Ishikawa (cell line): ENCODE results near the gene LGI4.

ENCODE experiments used
- CEBPB ChIP-seq: IDR thresholded peaks from 2 replicates; pipeline ENCODE4 v1.6.1; 2012
- CREB1 ChIP-seq: IDR thresholded peaks from 2 replicates; pipeline ENCODE4 v1.6.1; 2012; ENCODE audit warnings: low read depth
- EGR1 ChIP-seq: IDR thresholded peaks from 2 replicates; pipeline ENCODE4 v1.6.1; 2012
- EP300 ChIP-seq: IDR thresholded peaks from 2 replicates; pipeline ENCODE4 v1.6.1; 2012; ENCODE audit warnings: borderline replicate concordance
- FOXM1 ChIP-seq: IDR thresholded peaks from 2 replicates; pipeline ENCODE4 v1.6.1; 2012; ENCODE audit warnings: low read depth, borderline replicate concordance
- NFIC ChIP-seq: IDR thresholded peaks from 2 replicates; pipeline ENCODE4 v1.6.1; 2012
- RAD21 ChIP-seq: IDR thresholded peaks from 2 replicates; pipeline ENCODE4 v1.6.1; 2012; ENCODE audit warnings: low read depth
- TAF1 ChIP-seq: IDR thresholded peaks from 2 replicates; pipeline ENCODE4 v1.6.1; 2012; ENCODE audit warnings: low read depth, mild to moderate bottlenecking
- TCF12 ChIP-seq: IDR thresholded peaks from 2 replicates; pipeline ENCODE4 v1.6.1; 2012; ENCODE audit warnings: low read depth
- TEAD4 ChIP-seq: IDR thresholded peaks from 2 replicates; pipeline ENCODE4 v1.6.1; 2012
- YY1 ChIP-seq: IDR thresholded peaks from 2 replicates; pipeline ENCODE4 v1.6.1; 2012; ENCODE audit warnings: low read depth
- ZBTB7A ChIP-seq: IDR thresholded peaks from 2 replicates; pipeline ENCODE4 v1.6.1; 2012; ENCODE audit warnings: low read depth
- TF ChIP-seq, protein P1 (sequence below): IDR thresholded peaks from 2 replicates; pipeline ENCODE4 v1.6.1; 2012
- TF ChIP-seq, protein P2 (sequence below): IDR thresholded peaks from 2 replicates; pipeline ENCODE4 v1.6.1; 2012
- TF ChIP-seq, protein P3 (sequence below): IDR thresholded peaks from 2 replicates; pipeline ENCODE4 v1.6.1; 2012; ENCODE audit warnings: low read depth, mild to moderate bottlenecking

LGI4 gene

DNA sequence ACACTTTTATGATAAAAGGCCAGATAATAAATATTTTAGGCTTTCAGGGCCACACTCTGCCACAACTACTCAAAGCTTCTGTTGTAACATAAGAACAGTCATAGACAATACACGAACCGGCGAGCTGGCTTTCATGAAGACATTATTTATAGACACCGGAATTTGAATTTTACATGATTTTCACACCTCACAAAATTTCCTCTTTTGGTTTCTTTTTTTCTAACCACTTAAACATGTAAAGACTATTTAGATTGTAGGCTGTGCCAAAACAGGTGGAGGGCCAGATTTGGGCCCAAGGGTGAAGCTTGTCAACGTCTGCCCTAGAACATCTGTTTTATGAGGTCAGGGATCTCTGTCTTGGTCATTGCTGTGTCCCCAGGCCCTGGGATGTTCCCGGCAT, 48.9 kb downstream of the LGI4 start:
- TF ChIP-seq, protein P1, sequence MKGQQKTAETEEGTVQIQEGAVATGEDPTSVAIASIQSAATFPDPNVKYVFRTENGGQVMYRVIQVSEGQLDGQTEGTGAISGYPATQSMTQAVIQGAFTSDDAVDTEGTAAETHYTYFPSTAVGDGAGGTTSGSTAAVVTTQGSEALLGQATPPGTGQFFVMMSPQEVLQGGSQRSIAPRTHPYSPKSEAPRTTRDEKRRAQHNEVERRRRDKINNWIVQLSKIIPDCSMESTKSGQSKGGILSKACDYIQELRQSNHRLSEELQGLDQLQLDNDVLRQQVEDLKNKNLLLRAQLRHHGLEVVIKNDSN, result no peak
- TF ChIP-seq RAD21 (no peak), TCF12 (no peak), EP300 (no peak), EGR1 (no peak), ZBTB7A (no peak), NFIC (no peak), TAF1 (no peak)
- TF ChIP-seq, protein P2, sequence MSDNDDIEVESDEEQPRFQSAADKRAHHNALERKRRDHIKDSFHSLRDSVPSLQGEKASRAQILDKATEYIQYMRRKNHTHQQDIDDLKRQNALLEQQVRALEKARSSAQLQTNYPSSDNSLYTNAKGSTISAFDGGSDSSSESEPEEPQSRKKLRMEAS, result no peak
- TF ChIP-seq, protein P3, sequence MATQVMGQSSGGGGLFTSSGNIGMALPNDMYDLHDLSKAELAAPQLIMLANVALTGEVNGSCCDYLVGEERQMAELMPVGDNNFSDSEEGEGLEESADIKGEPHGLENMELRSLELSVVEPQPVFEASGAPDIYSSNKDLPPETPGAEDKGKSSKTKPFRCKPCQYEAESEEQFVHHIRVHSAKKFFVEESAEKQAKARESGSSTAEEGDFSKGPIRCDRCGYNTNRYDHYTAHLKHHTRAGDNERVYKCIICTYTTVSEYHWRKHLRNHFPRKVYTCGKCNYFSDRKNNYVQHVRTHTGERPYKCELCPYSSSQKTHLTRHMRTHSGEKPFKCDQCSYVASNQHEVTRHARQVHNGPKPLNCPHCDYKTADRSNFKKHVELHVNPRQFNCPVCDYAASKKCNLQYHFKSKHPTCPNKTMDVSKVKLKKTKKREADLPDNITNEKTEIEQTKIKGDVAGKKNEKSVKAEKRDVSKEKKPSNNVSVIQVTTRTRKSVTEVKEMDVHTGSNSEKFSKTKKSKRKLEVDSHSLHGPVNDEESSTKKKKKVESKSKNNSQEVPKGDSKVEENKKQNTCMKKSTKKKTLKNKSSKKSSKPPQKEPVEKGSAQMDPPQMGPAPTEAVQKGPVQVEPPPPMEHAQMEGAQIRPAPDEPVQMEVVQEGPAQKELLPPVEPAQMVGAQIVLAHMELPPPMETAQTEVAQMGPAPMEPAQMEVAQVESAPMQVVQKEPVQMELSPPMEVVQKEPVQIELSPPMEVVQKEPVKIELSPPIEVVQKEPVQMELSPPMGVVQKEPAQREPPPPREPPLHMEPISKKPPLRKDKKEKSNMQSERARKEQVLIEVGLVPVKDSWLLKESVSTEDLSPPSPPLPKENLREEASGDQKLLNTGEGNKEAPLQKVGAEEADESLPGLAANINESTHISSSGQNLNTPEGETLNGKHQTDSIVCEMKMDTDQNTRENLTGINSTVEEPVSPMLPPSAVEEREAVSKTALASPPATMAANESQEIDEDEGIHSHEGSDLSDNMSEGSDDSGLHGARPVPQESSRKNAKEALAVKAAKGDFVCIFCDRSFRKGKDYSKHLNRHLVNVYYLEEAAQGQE, result no peak

DNA sequence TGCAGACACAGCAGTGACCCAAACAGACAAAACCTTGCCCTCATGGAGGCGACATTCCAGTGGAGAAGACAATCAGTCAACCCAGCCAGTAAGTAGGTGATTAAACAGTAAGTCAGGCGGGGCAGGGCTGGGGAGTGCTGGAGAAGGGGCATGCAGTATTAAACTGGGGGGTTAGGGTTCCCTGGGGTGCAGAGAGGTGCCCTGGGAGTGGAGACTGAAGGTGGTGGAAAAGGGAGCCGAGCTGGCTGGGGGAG, 50.4 kb downstream of the LGI4 start:
- TF ChIP-seq CREB1 (no peak), ZBTB7A (no peak), NFIC (no peak), YY1 (no peak), CEBPB (no peak)
- TF ChIP-seq, protein P2, result no peak

DNA sequence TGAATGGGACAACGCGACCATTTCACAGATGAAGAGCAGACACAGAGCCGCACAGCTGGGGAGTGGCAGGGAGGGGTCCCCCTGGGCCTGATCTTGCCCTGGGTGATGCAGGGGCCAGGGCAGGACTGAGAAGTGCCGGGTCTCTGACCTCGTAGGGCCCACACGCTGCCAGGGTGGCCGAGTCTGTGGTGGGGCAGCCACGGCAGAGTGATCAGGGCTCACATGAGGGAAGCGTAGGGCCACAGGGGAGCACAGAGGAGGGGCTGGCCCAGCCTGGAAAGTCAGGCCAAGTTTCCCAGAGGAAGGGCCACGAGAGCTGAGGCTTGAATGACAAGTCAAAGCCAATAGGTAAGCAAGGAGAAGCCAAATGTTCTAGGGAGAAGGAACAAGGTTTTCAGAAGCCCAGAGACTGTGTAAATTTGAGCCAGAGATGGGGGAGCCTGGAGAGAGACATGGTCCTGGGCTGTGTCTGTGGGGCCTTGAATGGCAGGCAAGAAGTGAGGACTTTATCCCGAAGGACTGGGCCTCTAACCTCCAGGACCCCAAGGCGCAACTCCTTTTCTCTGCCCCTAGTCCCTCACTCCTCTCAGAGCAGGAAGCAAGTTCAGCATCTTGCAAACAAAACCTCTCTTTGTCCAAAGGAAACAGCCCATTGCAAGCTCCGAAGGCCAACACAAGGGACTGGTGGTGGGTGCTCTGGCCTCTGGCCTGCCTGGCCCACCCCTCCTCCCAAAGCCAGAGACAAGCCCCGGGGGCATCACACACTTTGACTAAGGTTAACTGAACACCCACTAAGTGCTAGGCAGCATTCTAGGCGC, 51.0 kb downstream of the LGI4 start:
- TF ChIP-seq TAF1 (no peak), ZBTB7A (no peak), NFIC (no peak), CEBPB (no peak), TCF12 (no peak), YY1 (no peak), EP300 (no peak), EGR1 (no peak), FOXM1 (no peak), RAD21 (no peak), CREB1 (no peak), TEAD4 (no peak)
- TF ChIP-seq, protein P2, result no peak
- TF ChIP-seq, protein P1, result no peak
- TF ChIP-seq, protein P3, result no peak

DNA sequence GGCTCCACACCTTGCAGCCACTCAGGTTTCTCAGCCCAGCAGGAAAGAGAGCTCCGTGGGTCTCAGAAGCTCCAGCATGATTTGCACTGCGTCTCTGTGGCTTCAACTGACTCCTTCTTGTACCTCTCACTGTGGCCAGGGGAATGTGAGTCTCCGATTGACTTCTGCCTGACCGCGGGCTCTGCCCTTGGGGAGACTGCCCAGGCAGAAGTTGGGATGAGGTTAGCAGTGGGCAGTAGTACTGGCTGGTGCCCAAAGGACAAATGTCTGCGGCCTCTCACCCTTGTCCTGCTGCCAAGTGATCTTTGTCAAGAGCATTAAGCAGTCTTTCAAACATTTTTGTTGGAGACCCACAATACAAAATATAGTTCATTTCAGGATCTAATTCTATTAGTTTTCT, 53.7 kb downstream of the LGI4 start:
- TF ChIP-seq FOXM1 (no peak), TEAD4 (no peak), EP300 (no peak), YY1 (no peak), ZBTB7A (no peak), CEBPB (no peak), TAF1 (no peak), NFIC (no peak), CREB1 (no peak), RAD21 (no peak), EGR1 (no peak)
- TF ChIP-seq, protein P1, result no peak
- TF ChIP-seq, protein P3, result no peak
- TF ChIP-seq, protein P2, result no peak
